Neuronal stem cell (in vitro differentiated cells): ENCODE measurements around the gene ZNF407.
"Not testable (repeated sequence)": the region's sequence is repeated elsewhere in the genome, so short reads cannot be mapped to it uniquely, and the experiment has no call there.

Experiments
- DNase-seq: peaks from one replicate; pipeline ENCODE4 v3.0.0-alpha.2; 2013; ENCODE audit warnings: low spot score
- H2AFZ ChIP-seq: one replicate; pipeline ENCODE4 v1.6.1; 2013; ENCODE audit warnings: mild to moderate bottlenecking, low read length, inconsistent platforms
- H2AK5ac ChIP-seq: 2 replicates; pipeline ENCODE4 v1.6.1; 2013; ENCODE audit warnings: low read depth, mild to moderate bottlenecking, inconsistent platforms, low read length, moderate library complexity, mixed read lengths
- H2BK120ac ChIP-seq: 2 replicates; pipeline ENCODE4 v1.6.1; 2013; ENCODE audit warnings: low read depth, mild to moderate bottlenecking, inconsistent platforms, low read length, moderate library complexity, mixed read lengths
- H2BK12ac ChIP-seq: one replicate; pipeline ENCODE4 v1.6.1; 2013; ENCODE audit warnings: low read length, inconsistent platforms
- H2BK15ac ChIP-seq: 2 replicates; pipeline ENCODE4 v1.6.1; 2013; ENCODE audit warnings: mild to moderate bottlenecking, low read length, inconsistent platforms, mixed read lengths
- H2BK5ac ChIP-seq: one replicate; pipeline ENCODE4 v1.6.1; 2013; ENCODE audit warnings: inconsistent platforms, mild to moderate bottlenecking, low read length, moderate library complexity
- H3K14ac ChIP-seq: one replicate; pipeline ENCODE4 v1.6.1; 2013; ENCODE audit warnings: low read length, inconsistent platforms
- H3K18ac ChIP-seq: 2 replicates; pipeline ENCODE4 v1.6.1; 2013; ENCODE audit warnings: low read length, inconsistent platforms
- H3K23ac ChIP-seq: 2 replicates; pipeline ENCODE4 v1.6.1; 2013; ENCODE audit warnings: low read depth, mild to moderate bottlenecking, mixed read lengths, low read length, inconsistent platforms; ENCODE audit not compliant: poor library complexity
- H3K27ac ChIP-seq: replicated peaks from 3 replicates; pipeline ENCODE4 v1.5.1; 2013; ENCODE audit warnings: low read length, inconsistent platforms
- H3K27me3 ChIP-seq, 3 experiments: 2 replicates each; pipeline ENCODE4 v1.6.1; 2013; ENCODE audit warnings: low read length in 3 of 3, mild to moderate bottlenecking in 2 of 3, inconsistent platforms in 1 of 3, low read depth in 1 of 3, mixed read lengths in 1 of 3, moderate library complexity in 1 of 3; ENCODE audit not compliant: control insufficient read depth in 3 of 3, insufficient read depth in 3 of 3
- H3K36me3 ChIP-seq, 2 donors: replicated peaks in 1 of 2; 2 replicates each; pipeline ENCODE4 v1.6.1; 2013; ENCODE audit warnings: low read length in 2 of 2; ENCODE audit not compliant: control insufficient read depth in 2 of 2, insufficient read depth in 2 of 2
- H3K4ac ChIP-seq: 2 replicates; pipeline ENCODE4 v1.6.1; 2013; ENCODE audit warnings: inconsistent platforms, mild to moderate bottlenecking, low read length, moderate library complexity
- H3K4me1 ChIP-seq, 2 donors: 1 replicate in 1 of 2; 2 replicates in 1 of 2; pipeline ENCODE4 v1.6.1; 2013; ENCODE audit warnings: low read length in 2 of 2, low read depth in 1 of 2; ENCODE audit not compliant: control insufficient read depth in 2 of 2, insufficient read depth in 1 of 2
- H3K4me2 ChIP-seq: one replicate; pipeline ENCODE4 v1.6.1; 2013; ENCODE audit warnings: mild to moderate bottlenecking, low read length, inconsistent platforms; ENCODE audit not compliant: insufficient read depth, poor library complexity, severe bottlenecking
- H3K4me3 ChIP-seq, 2 donors: 2 replicates each; pipeline ENCODE4 v1.5.1; 2013; ENCODE audit warnings: low read length in 2 of 2, mild to moderate bottlenecking in 2 of 2, inconsistent platforms in 1 of 2, moderate library complexity in 1 of 2
- H3K79me1 ChIP-seq: one replicate; pipeline ENCODE4 v1.6.1; 2013; ENCODE audit warnings: low read depth, mild to moderate bottlenecking, inconsistent platforms, low read length, moderate library complexity
- H3K9ac ChIP-seq: one replicate; pipeline ENCODE4 v1.6.1; 2013; ENCODE audit warnings: mild to moderate bottlenecking, low read depth, low read length, inconsistent platforms; ENCODE audit not compliant: poor library complexity
- H3K9me3 ChIP-seq, 2 donors: replicated peaks in 1 of 2; 2 replicates each; pipeline versions ENCODE3 to v1.6.1; 2013; ENCODE audit warnings: low read length in 2 of 2, mild to moderate bottlenecking in 2 of 2, inconsistent platforms in 1 of 2, low read depth in 1 of 2, mixed read lengths in 1 of 2, moderate library complexity in 1 of 2; ENCODE audit not compliant: control insufficient read depth in 2 of 2, insufficient read depth in 1 of 2
- H4K8ac ChIP-seq: one replicate; pipeline ENCODE4 v1.6.1; 2013; ENCODE audit warnings: low read depth, mild to moderate bottlenecking, inconsistent platforms, low read length, moderate library complexity
- H4K91ac ChIP-seq: one replicate; pipeline ENCODE4 v1.6.1; 2013; ENCODE audit warnings: low read length, low read depth, mild to moderate bottlenecking, inconsistent platforms; ENCODE audit not compliant: poor library complexity
- WGBS, 2 donors: extraction: QIAGEN DNeasy Blood & Tissue Kit; methylation state at CpG; one replicate each; pipeline ENCODE4 v1.1.7; 2013; ENCODE audit warnings: missing lambda C conversion rate in 2 of 2, mixed read lengths in 1 of 2; ENCODE audit not compliant: insufficient read length in 2 of 2, insufficient replicate concordance in 1 of 2; ENCODE audit errors: extremely low coverage in 2 of 2; 5-methylcytosine and 5-hydroxymethylcytosine counted together

ZNF407 gene

GRCh38 chr18:75097491-75098225, 500.0 kb downstream of the ZNF407 start:
- Histone ChIP-seq H2BK5ac (no peak overlapping the region), H3K9me3 (peaks cover 0 to 2% of the 10 kb centered on the region in 2 donors)

GRCh38 chr18:75100832-75101630, 503.4 kb downstream of the ZNF407 start:
- no peak for DNase-seq

More at GRCh38 chr18:75097491-75098225, 500.0 kb downstream of the ZNF407 start:
- no peak overlapping the region for H3K9ac ChIP-seq
- H2BK120ac ChIP-seq = no peak overlapping the region
- no peaks in the 10 kb centered on the region for H3K79me1 ChIP-seq
- H2AFZ ChIP-seq = no peak overlapping the region
- H2BK15ac ChIP-seq = no peak overlapping the region
- H3K4me2 ChIP-seq = no peak overlapping the region
- no peaks in the 10 kb centered on the region for H3K36me3 ChIP-seq
- WGBS, 2 donors = no CpG with 5 or more reads among the region's 6 CpGs
- no peak overlapping the region for H3K18ac ChIP-seq
- no peak overlapping the region for H4K8ac ChIP-seq
- peak overlapping the region; percentile 45 for H3K23ac ChIP-seq
- H4K91ac ChIP-seq = no peak overlapping the region
- no peaks in the 10 kb centered on the region for H3K4me1 ChIP-seq
- no peak overlapping the region for H3K27ac ChIP-seq
- H3K27me3 ChIP-seq = no peaks in the 10 kb centered on the region
- DNase-seq = no peak
- no peak overlapping the region for H3K14ac ChIP-seq
- no peak overlapping the region for H2BK12ac ChIP-seq
- no peak overlapping the region for H3K4ac ChIP-seq
- H3K4me3 ChIP-seq = no peak overlapping the region
- no peak overlapping the region for H2AK5ac ChIP-seq

DNA sequence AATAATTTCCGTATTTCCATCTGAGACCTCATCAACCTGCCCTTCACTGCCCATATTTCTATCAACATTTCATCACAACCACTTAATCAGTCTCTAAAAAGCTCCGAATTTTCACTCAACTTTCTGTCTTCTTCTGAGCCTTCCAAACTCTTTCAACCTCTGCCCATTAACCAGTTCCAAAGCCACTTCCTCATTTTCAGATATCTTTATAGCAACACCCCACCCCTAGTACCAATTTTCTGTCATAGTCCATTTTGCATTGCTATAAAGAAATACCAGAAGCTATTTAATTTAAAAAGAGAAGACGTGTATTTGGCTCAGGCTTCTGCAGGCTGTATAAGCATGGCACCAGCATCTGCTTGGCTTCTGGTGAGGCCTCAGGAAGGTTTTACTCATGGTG, 504.2 kb downstream of the ZNF407 start:
- Histone ChIP-seq H4K8ac (no peak overlapping the region), H3K4me3 (no peak overlapping the region), H3K14ac (no peak overlapping the region), H2BK15ac (no peak overlapping the region), H3K36me3 (no peaks in the 10 kb centered on the region), H3K9me3 (peaks cover 0 to 2% of the 10 kb centered on the region in 2 donors), H3K27me3 (no peaks in the 10 kb centered on the region), H3K27ac (no peak overlapping the region), H3K23ac (no peak overlapping the region), H2BK12ac (no peak overlapping the region), H3K4me1 (no peaks in the 10 kb centered on the region), H3K4ac (no peak overlapping the region), H2AFZ (no peak overlapping the region), H3K79me1 (no peaks in the 10 kb centered on the region), H4K91ac (no peak overlapping the region), H2BK120ac (no peak overlapping the region), H3K4me2 (no peak overlapping the region), H3K9ac (no peak overlapping the region), H3K18ac (no peak overlapping the region), H2AK5ac (no peak overlapping the region), H2BK5ac (no peak overlapping the region)
- no peak for DNase-seq
- WGBS, 2 donors = 100% methylated on average over 1 of the region's 3 CpGs; no CpG with 5 or more reads in 1 of the 2 donors

More at GRCh38 chr18:75100832-75101630, 503.4 kb downstream of the ZNF407 start:
- Histone ChIP-seq H3K27ac (no peak overlapping the region), H3K18ac (no peak overlapping the region), H3K4me2 (no peak overlapping the region), H3K14ac (no peak overlapping the region), H3K23ac (no peak overlapping the region), H2BK12ac (no peak overlapping the region), H2BK120ac (no peak overlapping the region), H3K79me1 (no peaks in the 10 kb centered on the region), H2BK15ac (no peak overlapping the region), H4K8ac (no peak overlapping the region), H2BK5ac (no peak overlapping the region), H3K27me3 (no peaks in the 10 kb centered on the region), H3K4me1 (no peaks in the 10 kb centered on the region), H3K4me3 (no peak overlapping the region), H2AFZ (no peak overlapping the region), H4K91ac (no peak overlapping the region), H2AK5ac (no peak overlapping the region), H3K36me3 (no peaks in the 10 kb centered on the region), H3K4ac (no peak overlapping the region), H3K9ac (no peak overlapping the region), H3K9me3 (peaks cover 0 to 2% of the 10 kb centered on the region in 2 donors)
- WGBS, 2 donors = no CpG with 5 or more reads among the region's 3 CpGs

DNA sequence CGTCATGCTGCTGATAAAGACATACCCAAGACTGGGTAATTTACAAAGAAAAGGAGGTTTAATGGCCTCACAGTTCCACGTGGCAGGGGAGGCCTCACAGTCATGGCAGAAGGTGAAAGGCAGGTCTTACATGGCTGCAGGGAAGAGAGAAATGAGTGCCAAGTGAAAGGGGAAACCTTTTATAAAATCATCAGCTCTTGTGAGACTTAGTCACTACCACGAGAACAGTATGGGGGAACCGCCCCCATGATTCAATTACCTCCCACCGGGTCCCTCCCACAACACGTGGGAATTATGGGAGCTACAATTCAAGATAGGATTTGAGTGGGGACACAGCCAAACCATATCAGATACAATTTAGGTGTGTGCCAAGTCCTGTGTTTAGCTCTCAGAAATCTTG, 506.4 kb downstream of the ZNF407 start:
- H3K4me1 ChIP-seq, H3K4me3 ChIP-seq, H3K9ac ChIP-seq, H2AK5ac ChIP-seq, H3K9me3 ChIP-seq, H2AFZ ChIP-seq, H3K79me1 ChIP-seq, H3K27me3 ChIP-seq, H3K18ac ChIP-seq, H4K91ac ChIP-seq, H2BK15ac ChIP-seq, H3K27ac ChIP-seq, H2BK5ac ChIP-seq, H3K4me2 ChIP-seq, DNase-seq, H4K8ac ChIP-seq, H3K23ac ChIP-seq, H2BK120ac ChIP-seq, H3K36me3 ChIP-seq, H2BK12ac ChIP-seq, H3K4ac ChIP-seq, H3K14ac ChIP-seq: not testable (repeated sequence)
- no CpG with 5 or more reads among the region's 6 CpGs for WGBS, 2 donors
